ENCODE results near the gene FBXO10. TPM values are rescaled to one million over a fixed set of nuclear protein-coding genes. Genes with fewer than 3 reads are reported as not detected.

The FBXO10 gene
- total and polyA plus RNA-seq, 2 of the 8 experiments (the other 6 are each of a cell fraction or from before 2014, with no cell fraction given) = 13.1 to 13.9 TPM

DNA sequence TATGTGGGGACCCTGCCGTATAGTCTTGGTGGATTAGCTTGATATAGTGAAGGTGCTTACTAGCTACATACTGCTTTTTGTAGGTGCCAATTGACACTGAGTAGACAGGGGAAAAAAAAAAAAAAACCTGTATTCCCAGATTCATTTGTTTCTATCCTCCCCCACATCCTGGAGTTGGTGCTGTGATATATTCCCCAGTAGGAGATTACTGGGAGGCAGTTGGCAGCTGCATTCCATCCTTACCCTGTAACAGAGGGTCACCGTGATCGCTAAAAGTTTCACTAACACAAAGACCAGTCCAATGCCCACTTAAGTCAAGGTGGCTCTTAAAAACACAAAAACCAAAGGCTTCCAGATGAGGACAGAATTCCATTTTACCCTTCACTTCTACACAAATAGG lies 43.6 kb upstream of the FBXO10 start:
- Histone ChIP-seq H3K79me1 (ENCODE audit: low read depth, low read length) (no peaks in the 10 kb centered on the region), H3K27me3 (replicated peaks in 1 of 4; ENCODE audit: control insufficient read depth in 3 of 4, extremely low read depth in 1 of 4, insufficient read depth in 3 of 4, low read length in 3 of 4) (no peaks in the 10 kb centered on the region)
- TF ChIP-seq RBBP5 (IDR thresholded peaks at IDR 0.05; ENCODE audit: borderline replicate concordance, low read depth, low read length) (no peak), KDM1A (IDR thresholded peaks at IDR 0.05; ENCODE audit: borderline replicate concordance, low read length) (no peak), TAF7 (optimal IDR thresholded peaks at IDR 0.05; ENCODE audit: borderline replicate concordance, low read depth, low read length) (no peak), POLR2A (IDR thresholded peaks at IDR 0.05; ENCODE audit: control extremely low read depth in 1 of 2, low read depth in 2 of 2, low read length in 2 of 2) (no peak), RAD21 (IDR thresholded peaks at IDR 0.05 in 1 of 2, conservative IDR thresholded peaks at IDR 0.05 in 1 of 2; ENCODE audit: low read depth in 2 of 2, low read length in 2 of 2) (no peak), SRF (IDR thresholded peaks at IDR 0.05; ENCODE audit: low read depth, low read length) (no peak), TEAD4 (IDR thresholded peaks at IDR 0.05; ENCODE audit: low read depth, low read length) (no peak), BACH1 (IDR thresholded peaks at IDR 0.05; ENCODE audit: low read length) (no peak), SAP30 (IDR thresholded peaks at IDR 0.05; ENCODE audit: insufficient read depth, insufficient replicate concordance, low read length) (no peak), POU5F1 (IDR thresholded peaks at IDR 0.05; ENCODE audit: low read depth, low read length) (no peak), EGR1 (IDR thresholded peaks at IDR 0.05; ENCODE audit: borderline replicate concordance, low read depth, low read length) (no peak), EZH2 (IDR thresholded peaks at IDR 0.05; ENCODE audit: low read depth, low read length, severe bottlenecking) (no peak)
- TF ChIP-seq, protein P1, sequence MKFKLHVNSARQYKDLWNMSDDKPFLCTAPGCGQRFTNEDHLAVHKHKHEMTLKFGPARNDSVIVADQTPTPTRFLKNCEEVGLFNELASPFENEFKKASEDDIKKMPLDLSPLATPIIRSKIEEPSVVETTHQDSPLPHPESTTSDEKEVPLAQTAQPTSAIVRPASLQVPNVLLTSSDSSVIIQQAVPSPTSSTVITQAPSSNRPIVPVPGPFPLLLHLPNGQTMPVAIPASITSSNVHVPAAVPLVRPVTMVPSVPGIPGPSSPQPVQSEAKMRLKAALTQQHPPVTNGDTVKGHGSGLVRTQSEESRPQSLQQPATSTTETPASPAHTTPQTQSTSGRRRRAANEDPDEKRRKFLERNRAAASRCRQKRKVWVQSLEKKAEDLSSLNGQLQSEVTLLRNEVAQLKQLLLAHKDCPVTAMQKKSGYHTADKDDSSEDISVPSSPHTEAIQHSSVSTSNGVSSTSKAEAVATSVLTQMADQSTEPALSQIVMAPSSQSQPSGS (IDR thresholded peaks at IDR 0.05; ENCODE audit: low read length) = no peak

More for the DNA sequence above, 43.6 kb upstream of the FBXO10 start:
- POLR2A ChIA-PET (ENCODE audit: partially characterized antibody) = interaction anchor here (1.0 to 1.4 kb wide), 2 partner anchors 10 to 12 kb away, joined by 3 to 4 read pairs; no protein-coding TSS in a partner anchor
- Histone ChIP-seq H3K23ac (ENCODE audit: insufficient read length) (no peak overlapping the region), H2BK20ac (ENCODE audit: low read length) (no peak overlapping the region), H4K5ac (ENCODE audit: insufficient read length, low read depth, low read length) (no peak overlapping the region), H3K4me3 (ENCODE audit: extremely low read depth in 1 of 4, insufficient read depth in 2 of 4, low read depth in 3 of 4, low read length in 4 of 4) (no peak overlapping the region), H3K9me3 (ENCODE audit: insufficient read depth in 2 of 2, low read depth in 1 of 2, low read length in 1 of 2) (no peaks in the 10 kb centered on the region), H3K14ac (ENCODE audit: insufficient read length) (no peak overlapping the region), H3K4me2 (ENCODE audit: insufficient read depth in 1 of 2, low read depth in 2 of 2, low read length in 2 of 2) (no peak overlapping the region), H3K4me1 (replicated peaks in 1 of 4; ENCODE audit: control insufficient read depth in 3 of 4, insufficient read depth in 4 of 4, low read length in 3 of 4) (peaks cover 0 to 3% (median 2%) of the 10 kb centered on the region in 4 experiments; a peak in 4 of 7 replicates), H4K8ac (ENCODE audit: extremely low read depth, insufficient read depth, low read length) (no peak overlapping the region), H3K56ac (replicated peaks; ENCODE audit: insufficient read length, low read depth, low read length) (no peak overlapping the region), H2AFZ (ENCODE audit: low read length) (no peak overlapping the region), H3K18ac (ENCODE audit: extremely low read depth, low read length) (no peak overlapping the region), H3K23me2 (ENCODE audit: low read depth, low read length) (no peaks in the 10 kb centered on the region), H4K20me1 (replicated peaks in 1 of 2; ENCODE audit: control insufficient read depth in 1 of 2, insufficient read depth in 2 of 2, low read length in 2 of 2) (no peaks in the 10 kb centered on the region), H3K27ac (ENCODE audit: low read depth, low read length) (no peak overlapping the region), H2AK5ac (ENCODE audit: low read depth, low read length) (no peak overlapping the region), H4K91ac (replicated peaks; ENCODE audit: insufficient read length, low read length) (no peak overlapping the region), H3K4ac (replicated peaks; ENCODE audit: insufficient read length, low read depth, low read length) (no peak overlapping the region), H3K79me2 (ENCODE audit: control insufficient read depth in 1 of 2, insufficient read depth in 2 of 2, low read length in 2 of 2) (no peaks in the 10 kb centered on the region), H2BK12ac (ENCODE audit: low read depth, low read length) (no peak overlapping the region), H3K9ac (replicated peaks in 1 of 4; ENCODE audit: extremely low read depth in 1 of 4, low read depth in 3 of 4, low read length in 3 of 4) (no peak overlapping the region), H3K36me3 (ENCODE audit: control insufficient read depth in 2 of 4, insufficient read depth in 4 of 4, low read length in 3 of 4) (no peaks in the 10 kb centered on the region), H2BK5ac (ENCODE audit: low read depth, low read length) (no peak overlapping the region), H2BK120ac (replicated peaks; ENCODE audit: low read depth, low read length) (no peak overlapping the region), H2BK15ac (ENCODE audit: low read length) (no peak overlapping the region)
- no peak for FAIRE-seq
- WGBS, 2 experiments (ENCODE audit: extremely low coverage in 1 of 2, insufficient coverage in 1 of 2, insufficient read length in 1 of 2, insufficient replicate concordance in 2 of 2, low coverage in 1 of 2, low lambda C conversion rate in 2 of 2, missing lambda C conversion rate in 1 of 2) = 96% methylated on average over 3 of the region's 3 CpGs; no CpG with 5 or more reads in 1 of the 2 experiments
- CTCF ChIA-PET (ENCODE audit: partially characterized antibody) = no interaction called here
- no peak for DNase-seq (ENCODE audit: low read depth in 1 of 2, low spot score in 2 of 2)
